DMS 273 treated with DMSO at 0.1 percent for 48 hours (cell line): Measurements from ENCODE around the gene C19orf25.
"Not testable (repeated sequence)": the region's sequence is repeated elsewhere in the genome, so short reads cannot be mapped to it uniquely, and the experiment has no call there.

Experiments
- DNase-seq: peaks from one replicate; lab custom pipeline; 2025; lab: John Stamatoyannopoulos, UW

C19orf25 gene

GRCh38 chr19:1478934-1479707, at the start of gene C19orf25:
TSS of gene C19orf25 (minus strand) at chr19:1479215. CDS start at chr19:1478903, 312 bp downstream.
- peak; percentile 68 for DNase-seq

GRCh38 chr19:1527650-1528309, 48.8 kb upstream of the C19orf25 start:
- DNase-seq, result no peak

GRCh38 chr19:1526979-1527649, 48.1 kb upstream of the C19orf25 start:
- no peak for DNase-seq

DNA sequence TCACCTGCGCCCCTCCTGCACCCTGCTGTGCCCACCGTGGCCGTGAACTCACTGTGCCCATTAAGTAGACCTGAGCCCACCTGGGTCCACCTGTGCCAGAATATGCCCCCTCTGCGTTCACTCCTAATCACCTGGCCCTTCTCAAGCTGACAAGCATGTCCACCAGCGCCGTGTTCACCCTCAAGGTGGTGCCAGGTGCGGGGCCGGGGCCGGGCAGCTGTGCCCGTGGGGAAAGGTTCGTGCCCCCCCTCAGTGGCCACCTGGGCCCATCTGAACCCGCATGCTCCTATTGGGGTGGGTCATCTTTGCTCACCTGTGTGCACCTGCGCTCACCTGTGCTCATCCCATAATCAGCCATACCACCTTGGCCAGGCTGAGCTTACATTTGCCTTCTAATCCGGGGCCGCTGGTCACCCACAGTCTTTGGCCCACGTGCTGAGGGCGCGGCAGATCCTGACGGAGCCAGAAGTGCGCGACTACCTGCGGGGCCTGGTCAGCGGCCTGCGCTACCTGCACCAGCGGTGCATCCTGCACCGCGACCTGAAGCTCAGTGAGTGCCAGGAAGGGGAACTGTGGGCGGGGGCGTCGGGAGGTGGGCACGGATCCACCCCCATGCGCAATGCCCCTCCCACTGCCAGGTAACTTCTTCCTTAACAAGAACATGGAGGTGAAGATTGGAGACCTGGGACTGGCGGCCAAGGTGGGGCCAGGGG, 47.2 kb upstream of the C19orf25 start:
- no peak for DNase-seq

DNA sequence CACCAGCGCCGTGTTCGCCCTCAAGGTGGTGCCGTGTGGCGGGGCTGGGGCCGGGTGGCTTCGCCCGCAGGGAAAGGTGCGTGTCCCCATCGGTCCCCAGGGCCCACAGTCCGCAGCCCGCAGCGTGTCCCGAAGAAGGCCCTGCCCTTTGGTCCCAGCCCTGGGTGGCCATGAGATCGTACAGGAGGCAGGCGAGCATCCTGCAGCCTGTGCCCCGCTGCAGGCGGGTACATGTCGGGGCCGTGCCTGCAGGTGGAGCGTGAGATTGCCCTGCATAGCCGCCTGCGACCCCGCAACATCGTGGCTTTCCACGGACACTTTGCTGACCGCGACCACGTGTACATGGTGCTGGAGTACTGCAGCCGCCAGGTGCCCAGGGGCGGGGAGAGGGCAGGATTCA, 46.3 kb upstream of the C19orf25 start:
- DNase-seq, result no peak

- DNase-seq, result no peak
Observed at GRCh38 chr19:1524972-1525325, 45.9 kb upstream of the C19orf25 start.

- no peak for DNase-seq
Observed at GRCh38 chr19:1524287-1524971, 45.4 kb upstream of the C19orf25 start.

DNA sequence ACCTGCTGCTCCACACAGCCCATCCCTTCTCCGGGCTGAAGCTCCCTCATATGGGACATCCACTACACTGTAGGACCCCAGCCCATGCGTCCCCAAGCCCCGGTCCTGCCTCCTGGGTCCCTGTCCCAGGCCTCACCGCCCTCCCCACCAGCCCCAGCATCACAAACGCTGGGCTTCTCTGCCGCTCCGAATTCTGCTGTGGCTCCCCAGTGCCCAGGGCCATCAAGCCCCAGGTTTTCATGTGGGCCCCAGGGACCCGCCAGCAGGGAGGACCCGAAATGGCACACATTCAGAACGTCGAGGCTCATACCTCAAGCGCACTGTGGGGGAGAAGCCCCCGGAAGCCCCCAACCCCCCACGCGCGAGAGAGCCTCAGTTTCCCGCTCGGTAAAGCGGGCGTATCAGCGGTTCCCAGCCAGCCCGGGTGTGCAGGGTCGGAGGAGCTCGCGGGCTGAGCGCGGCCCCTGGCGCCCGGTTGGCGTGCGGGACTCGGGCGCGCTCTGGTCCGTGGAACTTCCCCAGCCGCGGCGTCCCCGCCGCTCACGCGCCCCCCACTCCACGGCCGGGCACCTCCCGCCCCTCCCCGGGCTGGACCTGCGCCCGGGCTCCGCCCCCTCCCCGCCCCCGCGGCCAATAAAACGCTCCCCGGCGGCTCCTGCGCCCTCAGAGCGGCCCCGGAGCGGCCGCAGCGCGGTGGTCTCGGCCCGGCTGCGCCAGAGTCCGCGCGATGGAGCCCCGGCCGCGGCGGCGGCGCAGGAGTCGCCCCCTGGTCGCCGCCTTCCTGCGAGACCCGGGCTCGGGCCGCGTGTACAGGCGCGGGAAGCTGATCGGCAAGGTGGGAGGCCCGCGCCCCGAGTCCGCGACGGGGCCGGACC, 44.6 kb upstream of the C19orf25 start, which contains the start of gene PLK5:
PLK5 (plus strand) TSS at position 666 of the 875 bp plus-strand sequence. CDS start 2,920 bp downstream, outside the sequence.
- no peak for DNase-seq

DNA sequence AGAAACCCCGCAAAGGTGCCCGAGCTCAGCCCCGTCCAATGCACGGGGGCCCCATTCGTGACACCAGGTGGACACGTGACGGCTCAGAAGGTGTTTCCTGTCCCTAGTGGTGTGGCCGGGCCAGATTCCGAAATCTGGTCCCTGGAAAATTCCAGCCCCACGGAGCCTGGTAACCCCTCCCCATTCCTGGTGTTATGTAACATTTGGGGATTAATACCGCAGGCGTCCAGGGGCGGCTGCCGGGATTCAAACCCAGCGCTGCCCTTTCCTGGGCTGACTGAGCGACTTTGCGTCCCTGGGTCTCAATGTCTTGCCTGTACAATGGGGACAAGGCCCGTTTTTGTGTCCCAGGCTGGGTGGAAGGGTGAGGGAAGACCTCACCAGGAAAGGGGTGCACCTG, 43.8 kb upstream of the C19orf25 start:
- DNase-seq, result no peak

DNA sequence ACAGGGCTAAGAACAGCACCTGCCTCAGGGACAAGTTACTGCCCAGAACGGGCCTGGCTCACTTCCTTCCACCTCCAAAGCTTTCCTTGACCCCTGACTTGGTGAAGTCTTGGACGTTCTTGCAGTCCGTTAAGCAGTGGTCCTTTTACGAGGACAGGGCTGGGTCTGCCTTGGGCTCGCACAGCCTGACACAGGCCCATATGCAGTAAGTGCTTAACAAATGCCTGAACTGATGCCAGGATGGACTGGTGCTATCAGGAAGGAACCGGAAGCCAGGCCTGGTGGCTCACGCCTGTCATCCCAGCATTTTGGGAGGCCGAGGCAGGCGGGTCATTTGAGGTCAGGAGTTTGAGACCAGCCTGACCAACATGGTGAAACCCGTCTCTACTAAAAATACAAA, 43.0 kb upstream of the C19orf25 start:
- no peak for DNase-seq

GRCh38 chr19:1521636-1522035, 42.6 kb upstream of the C19orf25 start:
- no peak for DNase-seq

- DNase-seq, result no peak
Observed at GRCh38 chr19:1520203-1520780, 41.3 kb upstream of the C19orf25 start.

DNA sequence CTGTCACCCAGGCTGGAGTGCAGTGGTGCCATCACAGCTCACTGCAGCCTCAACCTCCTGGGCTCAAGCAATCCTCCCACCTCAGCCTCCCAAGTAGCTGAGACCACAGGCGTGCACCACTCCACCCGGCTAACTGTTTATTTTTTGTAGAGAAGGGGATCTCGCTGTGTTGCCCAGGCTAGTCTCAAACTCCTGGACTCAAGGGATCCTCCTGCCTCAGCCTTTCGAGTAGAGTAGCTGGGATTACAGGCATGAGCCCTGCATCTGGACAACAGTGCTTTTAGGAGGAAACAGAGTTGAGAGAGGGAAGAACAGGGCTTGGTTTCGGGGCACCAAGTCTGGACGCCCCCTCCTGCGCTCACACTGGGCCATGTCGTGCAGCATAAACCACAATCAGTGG, 40.8 kb upstream of the C19orf25 start:
- DNase-seq, result not testable (repeated sequence)

DNA sequence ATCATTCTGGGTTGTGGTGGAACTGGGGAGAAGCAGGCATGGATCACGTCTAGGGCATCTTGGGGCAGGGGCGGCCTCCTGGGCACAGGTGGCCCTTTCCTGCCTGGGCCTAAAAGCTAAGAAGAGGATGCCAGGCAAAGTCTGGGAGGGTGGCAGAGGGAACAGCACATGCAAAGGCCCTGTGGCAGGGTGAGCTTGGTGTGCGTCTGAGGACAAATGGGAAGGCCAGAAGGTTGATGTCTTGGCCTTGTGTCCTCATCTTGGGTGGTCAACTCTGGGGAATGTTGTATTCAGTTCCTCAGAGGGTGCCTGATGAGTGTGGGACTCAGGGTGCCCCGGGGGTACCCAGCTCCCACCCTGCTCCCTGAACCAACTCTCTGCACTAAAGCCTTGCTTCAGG, 39.5 kb upstream of the C19orf25 start:
- DNase-seq, result no peak

- DNase-seq, result no peak
Observed at GRCh38 chr19:1516395-1516753, 37.4 kb upstream of the C19orf25 start.

DNA sequence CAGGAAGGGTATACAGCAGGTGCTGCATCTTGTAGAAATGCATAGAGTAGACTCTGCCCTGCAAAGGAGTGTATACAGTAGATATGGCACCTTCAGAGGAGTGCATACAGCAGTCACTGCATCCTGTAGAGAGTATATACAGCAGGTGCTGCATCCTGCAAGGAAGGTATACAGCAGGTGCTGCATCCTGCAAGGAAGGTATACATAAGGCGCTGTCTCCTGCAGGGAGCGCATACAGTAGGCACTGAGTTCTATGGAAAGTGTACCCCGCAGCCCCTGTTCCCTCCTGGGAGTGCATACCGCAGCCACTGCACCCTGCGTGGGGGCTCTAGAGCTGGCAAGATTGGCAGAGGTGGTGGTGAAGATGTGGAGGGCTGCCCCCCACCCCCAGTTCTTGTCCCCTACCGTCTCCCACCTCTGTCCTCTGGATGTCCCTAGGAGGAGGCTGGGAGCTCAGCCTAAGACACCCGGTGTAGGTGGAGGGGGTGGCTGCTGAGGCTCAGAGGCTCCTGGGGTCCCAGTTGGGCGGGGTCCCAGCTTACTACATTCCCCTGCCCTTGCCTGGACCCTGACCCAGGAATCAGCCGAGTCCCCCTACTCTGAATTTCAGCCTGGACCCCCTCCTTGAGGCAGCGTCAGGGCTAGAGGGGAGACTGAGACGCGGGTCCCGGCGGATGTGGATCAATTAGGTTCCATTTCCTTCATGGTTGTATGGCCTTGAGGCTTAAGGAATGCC, 36.1 kb upstream of the C19orf25 start:
- DNase-seq, result no peak

GRCh38 chr19:1514295-1514661, 35.3 kb upstream of the C19orf25 start:
- no peak for DNase-seq

GRCh38 chr19:1513499-1514294, 34.7 kb upstream of the C19orf25 start:
- DNase-seq, result no peak
